Coronary artery (tissue), 2 donors: ENCODE results near the gene TEDC1.

Source experiments
- DNase-seq: peaks from one replicate; pipeline ENCODE4 v3.0.0-alpha.2; 2017; ENCODE audit warnings: low spot score
- H3K27ac ChIP-seq, 2 donors: fragments of 200-600 bp; sonication (generic); one replicate each; pipeline ENCODE4 v1.5.1; 2016 to 2019
- H3K4me3 ChIP-seq: fragments of 200-600 bp; sonication (generic); 2 replicates; pipeline ENCODE4 v1.5.1; 2016; ENCODE audit warnings: mild to moderate bottlenecking, moderate library complexity
- TF ChIP-seq, protein P1 (sequence below): fragments of 200-600 bp; sonication (generic); IDR thresholded peaks from one replicate; pipeline ENCODE4 v1.5.1; 2019; ENCODE audit warnings: antibody characterized with exemption

TEDC1 gene

DNA sequence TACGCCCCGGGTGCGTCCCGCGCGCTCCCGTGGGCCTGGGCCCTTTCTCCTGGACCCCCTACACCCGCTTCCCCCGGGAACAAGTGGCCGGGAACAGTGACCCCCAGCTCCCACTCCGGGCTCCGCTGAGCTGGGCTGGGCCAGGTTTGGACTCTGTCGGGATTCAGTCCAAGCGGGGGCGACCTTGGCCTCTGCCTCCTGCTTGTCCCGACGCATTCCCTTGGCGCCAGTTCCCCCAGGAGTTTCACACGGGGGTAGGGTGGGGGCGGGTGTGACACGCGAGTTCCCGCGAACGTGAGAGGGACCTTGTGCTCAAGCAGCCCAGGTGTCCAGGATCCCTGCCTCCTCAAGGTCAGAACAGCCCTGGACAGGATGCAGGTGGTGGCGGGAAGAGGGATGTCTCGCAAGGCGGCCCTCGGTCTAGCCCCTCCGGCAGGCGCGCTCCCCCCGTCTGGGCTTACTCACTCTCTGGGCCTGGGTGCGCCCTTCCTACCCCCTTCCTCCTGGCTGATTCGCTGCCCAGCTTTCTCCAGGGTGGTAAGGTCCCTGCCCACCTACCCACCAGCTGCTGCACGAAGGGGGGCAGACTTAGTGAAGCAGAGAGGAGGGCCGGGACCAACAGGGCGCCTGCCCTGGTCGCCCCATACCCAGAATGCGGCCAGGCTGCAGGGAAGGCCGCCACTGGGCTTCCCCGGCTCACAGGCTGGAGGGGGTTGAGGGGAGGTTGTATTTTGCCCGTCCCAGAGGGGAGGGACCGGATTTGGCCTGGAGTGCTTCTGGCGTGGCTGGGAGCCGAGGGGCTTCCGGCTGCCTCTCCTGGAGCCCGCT, 15.6 kb upstream of the TEDC1 start:
- peak overlapping the region; percentile 97 for H3K4me3 ChIP-seq
- peak overlapping the region; percentile 95 to 100 for H3K27ac ChIP-seq
- peak; percentile 90 for DNase-seq
- TF ChIP-seq, protein P1, sequence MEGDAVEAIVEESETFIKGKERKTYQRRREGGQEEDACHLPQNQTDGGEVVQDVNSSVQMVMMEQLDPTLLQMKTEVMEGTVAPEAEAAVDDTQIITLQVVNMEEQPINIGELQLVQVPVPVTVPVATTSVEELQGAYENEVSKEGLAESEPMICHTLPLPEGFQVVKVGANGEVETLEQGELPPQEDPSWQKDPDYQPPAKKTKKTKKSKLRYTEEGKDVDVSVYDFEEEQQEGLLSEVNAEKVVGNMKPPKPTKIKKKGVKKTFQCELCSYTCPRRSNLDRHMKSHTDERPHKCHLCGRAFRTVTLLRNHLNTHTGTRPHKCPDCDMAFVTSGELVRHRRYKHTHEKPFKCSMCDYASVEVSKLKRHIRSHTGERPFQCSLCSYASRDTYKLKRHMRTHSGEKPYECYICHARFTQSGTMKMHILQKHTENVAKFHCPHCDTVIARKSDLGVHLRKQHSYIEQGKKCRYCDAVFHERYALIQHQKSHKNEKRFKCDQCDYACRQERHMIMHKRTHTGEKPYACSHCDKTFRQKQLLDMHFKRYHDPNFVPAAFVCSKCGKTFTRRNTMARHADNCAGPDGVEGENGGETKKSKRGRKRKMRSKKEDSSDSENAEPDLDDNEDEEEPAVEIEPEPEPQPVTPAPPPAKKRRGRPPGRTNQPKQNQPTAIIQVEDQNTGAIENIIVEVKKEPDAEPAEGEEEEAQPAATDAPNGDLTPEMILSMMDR: no peak

DNA sequence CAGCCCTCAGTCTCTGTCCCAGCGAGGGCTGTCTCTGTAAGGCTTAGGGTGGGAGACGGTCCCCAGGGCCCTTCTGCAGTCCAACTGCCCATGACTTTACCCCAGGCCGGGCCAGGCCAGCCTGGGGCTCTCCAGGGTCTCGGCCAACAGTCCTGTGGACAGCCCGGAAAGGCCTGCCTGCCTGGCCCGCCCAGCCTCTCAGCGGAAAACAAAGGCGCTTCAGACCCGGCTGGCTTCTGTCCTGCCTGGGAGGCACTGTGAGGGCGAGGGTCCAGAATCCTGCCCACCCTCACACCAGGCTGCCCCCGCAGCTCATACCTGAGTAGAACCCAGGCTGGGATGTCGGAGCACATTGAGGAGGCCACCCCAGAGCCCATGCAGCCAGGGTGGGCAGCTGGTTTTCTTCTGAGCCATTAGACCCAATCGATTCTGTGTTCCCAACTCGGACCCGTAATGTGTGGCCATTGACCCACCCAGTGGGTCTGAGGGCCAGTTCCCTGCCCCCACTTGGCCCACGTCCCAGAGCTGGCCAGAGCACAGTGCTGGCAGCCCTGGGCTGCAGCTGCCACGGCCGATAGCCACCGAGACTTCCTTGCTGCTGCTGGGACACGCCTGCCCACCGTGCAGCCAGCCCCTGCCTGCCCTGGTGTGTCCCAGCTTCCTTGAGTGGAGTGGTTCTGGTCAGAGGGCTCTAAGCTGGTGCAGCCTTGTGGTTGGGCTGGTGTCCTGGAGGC, 14.8 kb upstream of the TEDC1 start:
- DNase-seq: peak; percentile 90
- Histone ChIP-seq H3K27ac (peak overlapping the region; percentile 95 to 100), H3K4me3 (peak overlapping the region; percentile 97)
- TF ChIP-seq, protein P1: no peak

DNA sequence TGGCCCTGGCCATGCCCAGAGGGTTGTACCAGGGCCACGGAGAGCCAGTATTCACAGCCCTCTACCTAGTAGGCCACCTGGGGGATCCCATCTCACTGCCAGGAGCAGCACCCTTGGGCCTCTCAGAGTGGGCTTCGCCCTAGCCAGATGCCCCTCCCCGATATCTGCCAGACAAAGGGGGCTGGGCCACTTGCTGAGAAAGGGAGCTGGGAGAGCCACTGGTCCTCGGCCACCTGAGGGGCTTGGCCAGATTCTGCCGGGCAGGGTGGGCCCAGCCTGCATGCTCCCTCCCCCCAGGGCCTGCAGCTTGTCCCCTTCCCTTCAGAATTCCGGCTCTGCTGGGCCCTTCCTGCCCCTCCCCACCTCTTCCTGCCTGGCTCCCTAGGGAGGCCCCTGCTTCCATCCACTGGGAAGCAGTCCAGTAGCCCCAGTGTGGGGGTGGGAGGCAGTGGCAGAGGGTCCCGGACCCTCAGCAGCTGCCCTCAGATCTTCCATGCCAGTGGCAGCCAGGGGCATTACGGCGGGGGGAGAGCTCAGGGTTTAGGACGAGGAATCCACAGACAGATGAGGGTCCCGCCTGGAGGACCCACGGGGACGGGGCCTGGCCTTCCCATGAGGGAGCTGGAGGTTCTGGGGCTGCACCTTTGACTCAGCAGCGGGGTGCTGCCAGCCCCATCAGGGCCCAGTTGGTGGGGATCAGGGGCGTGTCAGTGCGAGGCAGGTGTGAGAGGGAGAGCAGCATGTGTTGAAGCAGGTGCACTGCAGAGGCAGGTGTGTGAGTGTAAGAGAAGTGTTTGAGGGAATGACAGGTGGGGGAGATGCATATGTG, 14.0 kb upstream of the TEDC1 start:
- Histone ChIP-seq H3K27ac (peak overlapping the region; percentile 95 to 100), H3K4me3 (peak overlapping the region; percentile 97)
- DNase-seq: no peak
- TF ChIP-seq, protein P1: no peak

DNA sequence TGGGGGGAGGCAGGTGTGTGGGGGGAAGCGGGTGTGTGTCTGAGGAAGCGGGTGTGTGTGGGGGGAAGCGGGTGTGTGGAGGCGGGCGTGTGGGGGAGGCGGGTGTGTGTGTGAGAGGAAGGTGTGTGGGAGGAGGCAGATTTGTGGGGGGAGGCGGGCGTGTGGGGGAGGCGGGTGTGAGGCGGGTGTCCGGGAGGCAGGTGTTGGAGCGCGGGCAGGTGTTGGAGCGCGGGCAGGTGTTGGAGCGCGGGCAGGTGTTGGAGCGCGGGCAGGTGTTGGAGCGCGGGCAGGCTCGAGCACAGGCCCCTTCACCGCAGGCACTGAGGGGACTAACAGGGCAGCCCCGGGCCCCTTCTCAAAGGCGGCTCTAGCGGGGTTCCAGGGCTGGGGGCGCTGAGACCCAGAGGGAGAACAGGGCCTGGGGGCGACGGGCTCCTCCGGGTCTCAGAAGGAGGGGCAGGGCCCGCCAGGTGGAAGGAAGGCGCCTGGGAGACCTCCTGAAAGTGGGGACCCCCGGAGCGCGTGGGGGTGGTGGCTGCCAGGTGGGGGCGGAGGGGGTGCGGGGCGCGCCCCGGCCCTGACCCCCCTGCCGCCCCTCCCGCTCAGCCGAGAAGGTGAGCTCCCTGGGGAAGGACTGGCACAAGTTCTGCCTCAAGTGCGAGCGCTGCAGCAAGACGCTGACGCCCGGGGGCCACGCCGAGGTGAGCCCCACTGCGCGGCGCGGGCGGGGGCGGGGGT, 13.2 kb upstream of the TEDC1 start:
- DNase-seq: no peak
- peak overlapping the region; percentile 95 to 100 for H3K27ac ChIP-seq
- peak overlapping the region; percentile 97 for H3K4me3 ChIP-seq
- TF ChIP-seq, protein P1: no peak

DNA sequence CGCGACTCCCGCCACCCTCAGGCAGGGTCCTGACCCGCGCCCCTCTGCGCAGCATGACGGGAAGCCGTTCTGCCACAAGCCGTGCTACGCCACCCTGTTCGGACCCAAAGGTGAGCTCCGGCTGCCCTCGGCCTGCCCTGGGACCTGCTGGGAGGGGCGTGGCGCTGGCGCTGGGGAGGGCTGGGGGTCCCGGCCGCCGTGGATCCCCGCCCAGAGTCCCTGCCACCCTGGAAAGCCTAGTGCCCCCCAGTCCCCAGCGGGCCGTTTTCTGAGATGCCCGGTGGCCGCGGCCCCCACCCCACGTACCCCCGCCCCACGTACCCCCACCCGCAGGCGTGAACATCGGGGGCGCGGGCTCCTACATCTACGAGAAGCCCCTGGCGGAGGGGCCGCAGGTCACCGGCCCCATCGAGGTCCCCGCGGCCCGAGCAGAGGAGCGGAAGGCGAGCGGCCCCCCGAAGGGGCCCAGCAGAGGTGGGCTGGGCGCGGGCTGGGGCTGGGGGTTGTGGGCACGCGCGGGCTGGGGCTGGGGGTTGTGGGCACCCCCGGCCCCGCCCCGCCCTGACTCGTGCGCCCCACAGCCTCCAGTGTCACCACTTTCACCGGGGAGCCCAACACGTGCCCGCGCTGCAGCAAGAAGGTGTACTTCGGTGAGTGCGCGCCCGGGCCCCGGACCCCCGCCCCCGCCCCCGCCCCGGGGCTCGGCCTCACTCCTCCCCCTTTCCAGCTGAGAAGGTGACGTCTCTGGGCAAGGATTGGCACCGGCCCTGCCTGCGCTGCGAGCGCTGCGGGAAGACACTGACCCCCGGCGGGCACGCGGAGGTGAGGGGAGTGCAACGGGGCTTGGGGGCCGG, 12.4 kb upstream of the TEDC1 start:
- peak overlapping the region; percentile 28 to 100 for H3K27ac ChIP-seq
- DNase-seq: no peak
- no peak overlapping the region for H3K4me3 ChIP-seq
- TF ChIP-seq, protein P1: no peak
